DMS53 treated with DMSO at 0.1 percent for 48 hours (cell line): ENCODE data around the gene ZFP64.

ENCODE experiments used
- DNase-seq: peaks from one replicate; lab custom pipeline; 2025; ENCODE audit not compliant: unreplicated experiment; lab: John Stamatoyannopoulos, UW

The ZFP64 gene

GRCh38 chr20:52105442-52106422, 85.8 kb downstream of the ZFP64 start:
- no peak for DNase-seq

DNA sequence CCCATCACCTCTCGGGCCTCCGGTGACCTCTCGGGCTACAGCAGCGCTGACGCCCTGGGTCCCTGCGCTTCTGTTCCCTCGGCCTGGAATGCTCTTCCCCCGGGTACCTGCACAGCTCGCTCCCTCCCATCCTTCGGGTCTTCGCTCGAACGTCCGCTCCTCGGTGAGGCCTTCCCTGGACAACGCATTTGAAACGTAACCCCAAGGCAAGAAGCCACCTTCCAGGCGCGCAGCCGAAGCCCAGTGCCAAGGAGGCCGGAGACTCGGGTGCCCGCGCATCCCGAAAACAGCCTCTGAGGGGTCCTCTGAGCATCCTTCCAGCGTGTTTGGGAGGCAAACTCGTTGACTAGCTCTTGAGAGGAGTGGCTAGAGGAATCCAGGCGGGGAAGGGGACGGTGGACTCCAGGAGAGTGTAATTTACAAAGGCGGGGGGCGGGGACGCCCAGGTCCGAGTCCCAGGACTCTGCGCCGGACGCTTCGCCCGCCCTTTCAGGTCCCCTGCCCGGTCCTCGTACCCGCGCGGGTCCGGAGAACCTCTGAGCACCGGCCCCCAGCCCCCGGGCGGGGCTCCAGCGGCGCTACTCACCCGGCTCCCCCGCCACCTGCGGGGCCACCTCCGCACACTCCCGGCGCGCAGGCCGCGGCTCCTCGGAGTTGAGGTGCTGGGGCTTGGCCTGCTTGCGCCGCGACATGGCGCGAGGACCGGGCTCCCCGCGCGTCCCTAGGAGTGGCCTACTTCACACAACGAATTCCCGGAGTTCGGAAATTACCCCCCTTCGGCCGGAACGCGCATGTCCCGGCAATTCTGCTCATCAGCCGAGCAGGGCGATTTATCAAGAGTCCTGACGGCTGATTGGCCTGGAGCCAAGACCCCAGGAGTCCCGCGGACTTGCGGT, 86.8 kb downstream of the ZFP64 start:
- no peak for DNase-seq

DNA sequence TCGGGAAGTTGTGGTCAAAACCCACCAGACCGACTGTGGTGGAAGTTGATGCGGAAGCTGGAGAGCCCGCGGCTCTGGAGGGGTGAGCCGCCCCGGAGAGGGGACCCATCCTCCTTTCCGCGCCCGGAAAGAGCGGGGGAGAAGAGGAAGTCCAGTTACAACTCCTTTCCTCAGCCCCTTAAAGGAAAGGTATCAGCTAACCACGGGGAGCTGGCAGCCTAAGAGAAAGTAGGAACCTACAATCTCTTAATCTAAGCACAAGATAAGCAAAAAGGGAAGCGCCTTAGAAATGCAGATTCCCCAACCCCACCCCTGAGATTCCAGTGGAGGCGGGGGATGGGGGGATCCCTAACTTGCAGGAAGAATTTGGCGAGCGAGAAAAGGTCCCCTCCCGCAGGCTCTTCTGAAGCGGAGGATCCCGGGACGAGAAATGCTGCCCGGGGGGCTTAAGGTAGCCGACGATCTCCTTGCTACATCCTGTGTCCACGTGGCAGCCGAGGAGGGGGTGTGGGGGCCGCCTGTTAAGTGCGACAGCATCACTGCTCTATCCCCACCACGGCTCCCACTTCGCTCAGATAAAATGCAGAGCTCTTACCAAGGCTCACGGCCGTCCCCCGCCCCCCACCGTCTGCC, 87.5 kb downstream of the ZFP64 start:
- DNase-seq: no peak

GRCh38 chr20:52103335-52103912, 88.2 kb downstream of the ZFP64 start:
- DNase-seq: no peak

GRCh38 chr20:52102559-52102958, 89.0 kb downstream of the ZFP64 start:
- no peak for DNase-seq

- DNase-seq: no peak
Measured at GRCh38 chr20:52102126-52102525, 89.5 kb downstream of the ZFP64 start.
